Measurements from ENCODE around the gene HIPK2. TPM values are rescaled to one million over a fixed set of nuclear protein-coding genes. Genes with fewer than 3 reads are reported as not detected.

Gene HIPK2
- total RNA-seq, 1 donor from 2014 or later: 75.8 TPM

- DNase-seq (ENCODE audit: low spot score in 2 of 2, unreplicated experiment in 2 of 2): no peak
- Mint-ChIP-seq H3K27me3 (ENCODE audit: low read depth) (peaks cover 23% of the 10 kb centered on the region), H3K27ac (no peak overlapping the region), H3K4me1 (no peaks in the 10 kb centered on the region), H3K9me3 (no peaks in the 10 kb centered on the region), H3K4me3 (no peak overlapping the region), H3K36me3 (no peaks in the 10 kb centered on the region)
- no peak for TF ChIP-seq CTCF (IDR thresholded peaks at IDR 0.05; ENCODE audit: unreplicated experiment)
Observed at GRCh38 chr7:139821349-139822105, 43.7 kb upstream of the HIPK2 start.

- Mint-ChIP-seq H3K27me3 (ENCODE audit: low read depth) (peaks cover 19% of the 10 kb centered on the region), H3K9me3 (peaks cover 3% of the 10 kb centered on the region), H3K36me3 (no peaks in the 10 kb centered on the region), H3K4me1 (no peaks in the 10 kb centered on the region), H3K27ac (no peak overlapping the region), H3K4me3 (no peak overlapping the region)
- no peak for TF ChIP-seq CTCF (IDR thresholded peaks at IDR 0.05; ENCODE audit: unreplicated experiment)
- DNase-seq (ENCODE audit: low spot score in 2 of 2, unreplicated experiment in 2 of 2): no peak
Observed at GRCh38 chr7:139820089-139820488, 42.3 kb upstream of the HIPK2 start.

- TF ChIP-seq CTCF (IDR thresholded peaks at IDR 0.05; ENCODE audit: unreplicated experiment): no peak
- H3K4me3 Mint-ChIP-seq: no peak overlapping the region
Observed at GRCh38 chr7:139817249-139817648, 39.5 kb upstream of the HIPK2 start.

GRCh38 chr7:139813689-139814088 lies 35.9 kb upstream of the HIPK2 start:
- Mint-ChIP-seq H3K4me3 (no peak overlapping the region), H3K27ac (no peak overlapping the region), H3K36me3 (no peaks in the 10 kb centered on the region), H3K9me3 (peaks cover 3% of the 10 kb centered on the region), H3K4me1 (no peaks in the 10 kb centered on the region), H3K27me3 (ENCODE audit: low read depth) (peaks cover 34% of the 10 kb centered on the region)
- no peak for DNase-seq (ENCODE audit: low spot score in 2 of 2, unreplicated experiment in 2 of 2)
- no peak for TF ChIP-seq CTCF (IDR thresholded peaks at IDR 0.05; ENCODE audit: unreplicated experiment)

More at GRCh38 chr7:139817249-139817648, 39.5 kb upstream of the HIPK2 start:
- DNase-seq (ENCODE audit: low spot score in 2 of 2, unreplicated experiment in 2 of 2): no peak
- H3K9me3 Mint-ChIP-seq: peaks cover 3% of the 10 kb centered on the region
- no peaks in the 10 kb centered on the region for H3K36me3 Mint-ChIP-seq
- H3K27me3 Mint-ChIP-seq (ENCODE audit: low read depth): peaks cover 22% of the 10 kb centered on the region
- H3K27ac Mint-ChIP-seq: no peak overlapping the region
- H3K4me1 Mint-ChIP-seq: no peaks in the 10 kb centered on the region

- Mint-ChIP-seq H3K4me3 (no peak overlapping the region), H3K27me3 (ENCODE audit: low read depth) (peaks cover 34% of the 10 kb centered on the region), H3K4me1 (no peaks in the 10 kb centered on the region), H3K9me3 (peaks cover 3% of the 10 kb centered on the region), H3K27ac (no peak overlapping the region), H3K36me3 (no peaks in the 10 kb centered on the region)
- no peak for TF ChIP-seq CTCF (IDR thresholded peaks at IDR 0.05; ENCODE audit: unreplicated experiment)
- DNase-seq (ENCODE audit: low spot score in 2 of 2, unreplicated experiment in 2 of 2): no peak
Observed at GRCh38 chr7:139813151-139813550, 35.4 kb upstream of the HIPK2 start.

All from mesothelial cell of epicardium (in vitro differentiated cells).